VCaP (cell line): ENCODE data around the gene TECPR2.
A peak's percentile ranks its signal among the peaks of the same experiment; 100 is the strongest.

Source experiments
- H3K27ac ChIP-seq: fragments of 450-650 bp; 2 replicates; pipeline ENCODE4 v1.5.1; 2017
- TF ChIP-seq, protein P1 (sequence below): fragments of 450-650 bp; conservative IDR thresholded peaks from 2 replicates; pipeline ENCODE4 v1.5.1; 2017; ENCODE audit warnings: mild to moderate bottlenecking, moderate library complexity

Gene TECPR2

DNA sequence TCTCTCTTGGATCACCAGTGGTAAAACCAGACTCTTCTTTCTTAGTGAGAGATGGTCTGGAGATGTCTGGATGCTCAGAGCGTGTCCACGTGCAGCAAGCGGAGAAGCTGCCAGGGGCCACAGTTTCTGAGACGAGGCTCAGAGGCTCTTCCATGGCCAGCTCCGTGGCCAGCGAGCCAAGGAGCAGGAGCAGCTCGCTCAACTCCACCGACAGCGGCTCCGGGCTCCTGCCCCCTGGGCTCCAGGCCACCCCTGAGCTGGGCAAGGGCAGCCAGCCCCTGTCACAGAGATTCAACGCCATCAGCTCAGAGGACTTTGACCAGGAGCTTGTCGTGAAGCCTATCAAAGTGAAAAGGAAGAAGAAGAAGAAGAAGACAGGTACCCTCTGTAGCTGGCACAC is 69.0 kb downstream of the TECPR2 start:
- H3K27ac ChIP-seq = no peak overlapping the region
- TF ChIP-seq, protein P1, sequence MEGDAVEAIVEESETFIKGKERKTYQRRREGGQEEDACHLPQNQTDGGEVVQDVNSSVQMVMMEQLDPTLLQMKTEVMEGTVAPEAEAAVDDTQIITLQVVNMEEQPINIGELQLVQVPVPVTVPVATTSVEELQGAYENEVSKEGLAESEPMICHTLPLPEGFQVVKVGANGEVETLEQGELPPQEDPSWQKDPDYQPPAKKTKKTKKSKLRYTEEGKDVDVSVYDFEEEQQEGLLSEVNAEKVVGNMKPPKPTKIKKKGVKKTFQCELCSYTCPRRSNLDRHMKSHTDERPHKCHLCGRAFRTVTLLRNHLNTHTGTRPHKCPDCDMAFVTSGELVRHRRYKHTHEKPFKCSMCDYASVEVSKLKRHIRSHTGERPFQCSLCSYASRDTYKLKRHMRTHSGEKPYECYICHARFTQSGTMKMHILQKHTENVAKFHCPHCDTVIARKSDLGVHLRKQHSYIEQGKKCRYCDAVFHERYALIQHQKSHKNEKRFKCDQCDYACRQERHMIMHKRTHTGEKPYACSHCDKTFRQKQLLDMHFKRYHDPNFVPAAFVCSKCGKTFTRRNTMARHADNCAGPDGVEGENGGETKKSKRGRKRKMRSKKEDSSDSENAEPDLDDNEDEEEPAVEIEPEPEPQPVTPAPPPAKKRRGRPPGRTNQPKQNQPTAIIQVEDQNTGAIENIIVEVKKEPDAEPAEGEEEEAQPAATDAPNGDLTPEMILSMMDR = no peak

DNA sequence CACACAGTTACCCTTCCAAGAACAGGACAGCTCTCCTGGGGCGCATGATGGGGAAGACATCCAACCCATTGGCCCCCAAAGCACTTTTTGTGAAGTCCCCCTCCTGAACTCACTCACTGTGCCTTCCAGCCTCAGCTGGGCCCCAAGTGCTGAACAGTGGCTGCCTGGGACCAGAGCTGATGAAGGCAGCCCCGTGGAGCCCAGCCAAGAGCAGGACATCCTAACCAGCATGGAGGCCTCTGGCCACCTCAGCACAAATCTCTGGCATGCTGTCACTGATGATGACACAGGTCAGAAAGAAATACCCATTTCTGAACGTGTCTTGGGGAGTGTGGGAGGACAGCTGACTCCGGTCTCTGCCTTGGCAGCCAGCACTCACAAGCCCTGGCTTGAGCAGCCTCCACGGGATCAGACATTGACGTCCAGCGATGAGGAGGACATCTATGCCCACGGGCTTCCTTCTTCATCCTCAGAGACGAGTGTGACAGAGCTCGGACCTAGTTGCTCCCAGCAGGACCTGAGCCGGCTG is 72.0 kb downstream of the TECPR2 start:
- no peak overlapping the region for H3K27ac ChIP-seq
- TF ChIP-seq, protein P1 = no peak

DNA sequence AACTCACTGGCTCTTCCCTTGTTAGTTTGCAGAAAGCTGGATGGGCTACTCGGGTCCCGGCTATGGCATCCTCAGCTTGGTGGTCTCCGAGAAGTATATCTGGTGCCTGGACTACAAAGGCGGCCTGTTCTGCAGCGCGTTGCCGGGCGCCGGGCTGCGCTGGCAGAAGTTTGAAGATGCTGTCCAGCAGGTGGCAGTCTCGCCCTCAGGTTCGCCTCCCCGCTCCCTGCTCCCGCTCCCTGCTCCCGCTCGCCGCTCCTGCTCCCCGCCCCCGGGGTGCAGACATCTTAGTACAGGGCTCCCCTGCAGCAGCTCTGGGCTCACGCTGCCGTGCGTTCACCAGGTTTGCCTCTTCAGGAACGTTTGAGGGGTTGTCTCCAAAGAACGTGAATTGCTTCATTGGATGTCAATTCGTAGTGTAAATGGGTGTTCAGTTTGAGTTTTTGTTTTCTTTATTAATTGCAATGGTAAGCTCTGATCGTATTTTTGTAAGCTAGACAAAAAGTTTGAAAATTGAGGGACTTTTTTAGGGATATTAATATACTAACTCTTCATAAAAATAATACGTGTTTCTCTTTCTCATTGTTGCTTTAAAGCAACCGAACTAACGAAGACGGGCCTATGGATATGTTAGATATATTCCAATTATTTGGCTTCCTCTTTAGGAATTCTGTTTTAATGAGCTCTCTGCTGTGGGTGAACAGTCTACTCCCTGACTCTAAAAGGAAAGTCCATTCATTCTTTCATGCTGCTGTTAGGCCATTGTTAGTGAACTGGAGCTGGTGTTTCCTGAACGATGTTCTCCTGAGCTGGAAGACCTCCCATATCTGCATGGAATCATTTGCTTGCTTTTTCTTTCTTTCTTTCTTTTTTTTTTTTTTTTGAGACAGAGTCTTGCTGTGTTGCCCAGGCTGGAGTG is 75.5 kb downstream of the TECPR2 start:
- TF ChIP-seq, protein P1 = peak; percentile 85
- no peak overlapping the region for H3K27ac ChIP-seq

DNA sequence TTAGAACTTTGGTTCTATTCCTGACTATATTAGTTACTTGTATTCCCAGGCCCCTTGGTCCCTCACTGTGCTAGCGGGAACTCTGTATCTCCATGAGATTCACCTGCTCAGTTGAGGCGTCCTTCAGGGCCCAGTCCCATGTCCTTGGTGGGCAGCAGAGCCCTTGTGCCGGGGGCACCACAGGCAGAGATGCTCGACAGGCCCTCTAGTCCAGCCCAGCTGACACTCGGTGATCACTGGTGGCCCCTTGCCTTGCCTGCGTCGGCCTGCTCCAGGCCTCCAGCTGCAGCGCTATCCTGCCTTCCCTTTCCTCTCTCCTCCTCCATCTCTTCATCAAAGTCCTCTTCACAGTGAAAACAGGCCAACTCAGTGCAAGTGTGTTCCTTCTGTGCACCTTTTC is 76.8 kb downstream of the TECPR2 start:
- H3K27ac ChIP-seq = no peak overlapping the region
- TF ChIP-seq, protein P1 = no peak

DNA sequence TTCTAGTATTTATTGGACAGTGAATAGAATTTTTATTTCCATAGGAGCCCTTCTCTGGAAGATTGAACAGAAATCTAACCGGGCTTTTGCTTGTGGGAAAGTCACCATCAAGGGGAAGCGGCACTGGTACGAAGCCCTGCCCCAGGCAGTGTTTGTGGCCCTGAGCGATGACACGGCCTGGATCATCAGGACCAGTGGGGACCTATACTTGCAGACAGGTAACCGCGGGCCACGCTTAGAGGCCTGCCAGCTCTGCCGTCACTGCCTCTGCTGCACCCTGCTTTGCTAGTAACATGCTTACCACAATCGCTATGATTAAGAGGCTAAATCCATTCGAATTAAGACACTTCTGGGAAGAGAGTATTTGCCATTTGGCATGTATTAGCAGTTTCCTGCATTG is 77.7 kb downstream of the TECPR2 start:
- no peak overlapping the region for H3K27ac ChIP-seq
- TF ChIP-seq, protein P1 = no peak

DNA sequence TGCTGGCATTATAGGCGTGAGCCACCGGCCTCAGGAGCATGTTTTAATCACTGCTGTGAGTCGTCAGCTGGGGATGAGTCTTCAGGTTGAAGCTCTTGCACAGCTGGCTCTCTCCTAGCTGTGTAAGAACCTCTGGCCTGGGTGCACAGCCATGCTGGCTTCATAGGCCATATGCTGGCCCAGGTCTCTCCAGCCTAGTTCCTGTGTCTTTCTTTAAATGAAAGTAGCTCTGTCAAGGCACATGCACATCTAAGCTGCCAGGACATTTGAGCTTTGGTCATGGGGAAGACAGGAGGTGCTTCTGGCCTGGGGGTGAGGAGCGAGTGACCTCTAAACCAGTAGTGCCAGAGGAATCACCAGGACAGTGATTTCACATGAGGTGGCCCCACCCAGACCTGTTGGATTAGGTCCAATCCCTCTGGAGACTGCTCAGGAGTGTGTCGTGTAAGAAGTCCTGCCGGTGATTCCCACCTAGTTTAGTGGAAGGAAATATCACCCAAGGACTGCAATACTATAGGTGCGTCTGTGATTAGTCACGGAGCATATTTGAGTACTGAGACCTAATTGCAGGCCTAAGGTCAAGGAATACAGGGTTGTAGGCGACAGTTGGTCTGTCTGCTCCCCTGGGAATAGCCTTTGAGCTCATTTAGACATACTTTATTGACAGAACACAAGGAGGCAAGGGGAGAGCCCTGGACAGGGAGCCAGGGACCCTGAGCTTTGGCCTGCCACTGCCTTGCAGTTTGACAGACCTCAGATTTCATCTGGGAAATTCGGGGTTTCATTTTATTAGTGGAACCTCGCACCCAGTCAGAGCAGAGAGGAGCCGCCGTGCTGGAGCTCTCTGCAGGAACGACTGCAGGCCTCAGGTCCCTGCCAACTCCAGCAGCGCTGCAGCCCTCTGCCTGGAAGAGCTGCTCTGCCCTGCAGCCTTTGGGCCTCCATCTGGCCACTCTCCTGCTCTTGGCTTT is 79.8 kb downstream of the TECPR2 start:
- H3K27ac ChIP-seq = no peak overlapping the region; the same call in 1 of the 2 replicates
- TF ChIP-seq, protein P1 = no peak

DNA sequence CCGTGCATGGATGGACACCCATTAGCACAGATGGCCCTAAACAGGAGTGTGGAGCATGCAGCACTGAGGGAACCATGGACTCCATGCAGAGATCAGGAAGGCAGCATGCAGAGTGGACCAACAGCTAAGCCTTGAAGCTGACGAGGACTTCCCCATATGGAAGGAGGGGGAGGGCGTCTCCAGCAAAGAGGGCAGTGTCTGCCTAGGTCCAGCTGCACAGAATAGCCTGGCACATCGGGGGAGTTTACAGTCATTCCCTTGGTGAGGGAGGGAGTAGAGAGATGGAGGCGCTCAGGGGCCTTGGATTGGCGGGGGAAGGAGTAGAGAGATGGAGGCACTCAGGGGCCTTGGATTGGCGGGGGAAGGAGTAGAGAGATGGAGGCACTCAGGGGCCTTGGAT is 82.3 kb downstream of the TECPR2 start:
- H3K27ac ChIP-seq = no peak overlapping the region
- TF ChIP-seq, protein P1 = no peak
